K562 (cell line): ENCODE data around the gene PDE4D.

Experiments
- BCOR ChIP-seq: fragments of 450-650 bp; IDR thresholded peaks from 2 replicates; pipeline ENCODE4 v1.6.1; 2016
- CBX5 ChIP-seq: IDR thresholded peaks from 2 replicates; pipeline ENCODE4 v1.6.1; 2014; ENCODE audit warnings: low read depth, borderline replicate concordance
- CREB1 ChIP-seq, 2 experiments: sonication (generic) in 1 of 2; formaldehyde crosslinking in 1 of 2; IDR thresholded peaks; 2 replicates each; pipeline versions ENCODE4 v1.6.1 to v1.8.0; 2012 to 2022; ENCODE audit warnings: inconsistent platforms in 1 of 2, mild to moderate bottlenecking in 1 of 2, missing genetic modification reagents in 1 of 2, moderate library complexity in 1 of 2
- CTCF ChIP-seq, 3 experiments: IDR thresholded peaks in 2 of 3; conservative IDR thresholded peaks in 1 of 3; 2 replicates each; pipeline ENCODE4 v1.5.1; 2011 to 2012; ENCODE audit warnings: low read length in 3 of 3, mild to moderate bottlenecking in 3 of 3, control low read depth in 2 of 3, improper control_type of control experiment in 1 of 3, inconsistent platforms in 1 of 3, low read depth in 1 of 3, mixed read lengths in 1 of 3, moderate library complexity in 1 of 3; ENCODE audit not compliant: insufficient read depth in 2 of 3
- FOXO4 ChIP-seq: fragments of 450-650 bp; formaldehyde crosslinking; IDR thresholded peaks from 2 replicates; pipeline ENCODE4 v1.4.0; 2020; ENCODE audit warnings: mild to moderate bottlenecking, moderate library complexity
- KDM1A ChIP-seq, 2 experiments: fragments of 450-650 bp; IDR thresholded peaks; 2 replicates each; pipeline ENCODE4 v1.6.1; 2016; ENCODE audit warnings: mild to moderate bottlenecking in 2 of 2
- MAFK ChIP-seq: IDR thresholded peaks from 2 replicates; pipeline ENCODE4 v1.6.1; 2011; ENCODE audit warnings: low read length, improper control_type of control experiment
- NR3C1 ChIP-seq: sonication (generic); formaldehyde crosslinking; IDR thresholded peaks from 2 replicates; pipeline ENCODE4 v1.8.1; 2022; ENCODE audit warnings: missing genetic modification reagents
- POLR2A ChIP-seq: fragments of 450-650 bp; conservative IDR thresholded peaks from 2 replicates; pipeline ENCODE4 v1.6.1; 2016
- RBM14 ChIP-seq: fragments of 200-400 bp; formaldehyde crosslinking; IDR thresholded peaks from 2 replicates; pipeline ENCODE4 v1.6.1; 2018; ENCODE audit warnings: low read depth, mild to moderate bottlenecking, low read length, moderate library complexity, borderline replicate concordance; ENCODE audit not compliant: insufficient read depth
- THRA ChIP-seq: fragments of 450-650 bp; IDR thresholded peaks from 2 replicates; pipeline ENCODE4 v1.6.1; 2017; ENCODE audit warnings: mild to moderate bottlenecking, moderate library complexity
- U2AF1 ChIP-seq: fragments of 200-400 bp; formaldehyde crosslinking; optimal IDR thresholded peaks from 2 replicates; pipeline ENCODE3; 2017; ENCODE audit warnings: mild to moderate bottlenecking, low read depth, low read length, moderate library complexity
- ZBTB34 ChIP-seq: fragments of 250-450 bp; sonication (Bioruptor Pico); IDR thresholded peaks from 2 replicates; pipeline ENCODE4 v1.8.0; 2021; ENCODE audit warnings: mild to moderate bottlenecking, moderate library complexity
- ZNF124 ChIP-seq: sonication (generic); formaldehyde crosslinking; IDR thresholded peaks from 2 replicates; pipeline ENCODE4 v1.8.1; 2022; ENCODE audit warnings: missing genetic modification reagents

GRCh38 chr5:58963361-58963760 lies 930.2 kb downstream of the PDE4D start:
- TF ChIP-seq FOXO4 (no peak), KDM1A (IDR thresholded peaks at IDR 0.05) (no peak), BCOR (no peak), U2AF1 (no peak), CBX5 (no peak), NR3C1 (CRISPR knock-in tag) (no peak), CREB1 (IDR thresholded peaks at IDR 0.05) (no peak), CREB1 (CRISPR knock-in tag; IDR thresholded peaks at IDR 0.05) (no peak), MAFK (no peak), POLR2A (no peak), ZBTB34 (CRISPR knock-in tag) (no peak), RBM14 (no peak), ZNF124 (CRISPR knock-in tag) (no peak), CTCF (IDR thresholded peaks at IDR 0.05 in 2 of 3, conservative IDR thresholded peaks at IDR 0.05 in 1 of 3; ENCODE audit: insufficient read depth in 2 of 3, low read depth in 1 of 3, low read length in 3 of 3) (no peak), THRA (no peak)
